Glutamatergic neuron (in vitro differentiated cells): ENCODE measurements around the gene UBE2Q1. TPM values are rescaled to one million over a fixed set of nuclear protein-coding genes. Genes with fewer than 3 reads are reported as not detected.

Source experiments
- DNase-seq: peaks from one replicate; pipeline ENCODE4 v3.0.0; 2022
- H3K27ac Mint-ChIP-seq: one replicate; pipeline ENCODE4 v1.8.0; 2020; ENCODE audit warnings: mild to moderate bottlenecking, mixed read lengths, inconsistent platforms; ENCODE audit not compliant: unreplicated experiment
- H3K27me3 Mint-ChIP-seq: one replicate; pipeline ENCODE4 v1.8.0; 2020; ENCODE audit warnings: mild to moderate bottlenecking, moderate library complexity, mixed read lengths, inconsistent platforms; ENCODE audit not compliant: unreplicated experiment
- H3K36me3 Mint-ChIP-seq: one replicate; pipeline ENCODE4 v1.8.0; 2020; ENCODE audit warnings: mild to moderate bottlenecking, mixed read lengths, inconsistent platforms; ENCODE audit not compliant: unreplicated experiment
- H3K4me1 Mint-ChIP-seq: one replicate; pipeline ENCODE4 v1.8.0; 2020; ENCODE audit warnings: mild to moderate bottlenecking, low read depth, mixed read lengths, inconsistent platforms; ENCODE audit not compliant: unreplicated experiment
- H3K4me3 Mint-ChIP-seq: one replicate; pipeline ENCODE4 v1.8.0; 2020; ENCODE audit warnings: mild to moderate bottlenecking, mixed read lengths, inconsistent platforms; ENCODE audit not compliant: unreplicated experiment
- H3K9me3 Mint-ChIP-seq: one replicate; pipeline ENCODE4 v1.8.0; 2020; ENCODE audit warnings: mild to moderate bottlenecking, moderate library complexity, mixed read lengths, inconsistent platforms; ENCODE audit not compliant: unreplicated experiment
- CTCF ChIP-seq: fragments of 200-600 bp; sonication (generic); IDR thresholded peaks from one replicate; pipeline ENCODE4 v1.5.0; 2021; ENCODE audit not compliant: partially characterized antibody, unreplicated experiment
- total RNA-seq: library from RNA; stranded (reverse); fragmentation: NEBNext Ultra II Directional; extraction: Animal tissue kit (Norgen Biotek cat#: 25700); gene quantifications from one replicate; pipeline ENCODE4 v1.2.1, GENCODE V29; 2021; ENCODE audit not compliant: unreplicated experiment

Gene UBE2Q1
- total RNA-seq, 1 donor from 2014 or later, result 80.5 TPM

- H3K4me3 Mint-ChIP-seq, result peak overlapping the region; percentile 16
- no peaks in the 10 kb centered on the region for H3K36me3 Mint-ChIP-seq
- H3K27me3 Mint-ChIP-seq, result peaks cover 12% of the 10 kb centered on the region
- TF ChIP-seq CTCF, result no peak
- H3K27ac Mint-ChIP-seq, result no peak overlapping the region
- H3K9me3 Mint-ChIP-seq, result peaks cover 4% of the 10 kb centered on the region
- no peak for DNase-seq
- H3K4me1 Mint-ChIP-seq, result peaks cover 15% of the 10 kb centered on the region
These were observed 5.1 kb downstream of the UBE2Q1 start for GRCh38 chr1:154553056-154554030.

DNA sequence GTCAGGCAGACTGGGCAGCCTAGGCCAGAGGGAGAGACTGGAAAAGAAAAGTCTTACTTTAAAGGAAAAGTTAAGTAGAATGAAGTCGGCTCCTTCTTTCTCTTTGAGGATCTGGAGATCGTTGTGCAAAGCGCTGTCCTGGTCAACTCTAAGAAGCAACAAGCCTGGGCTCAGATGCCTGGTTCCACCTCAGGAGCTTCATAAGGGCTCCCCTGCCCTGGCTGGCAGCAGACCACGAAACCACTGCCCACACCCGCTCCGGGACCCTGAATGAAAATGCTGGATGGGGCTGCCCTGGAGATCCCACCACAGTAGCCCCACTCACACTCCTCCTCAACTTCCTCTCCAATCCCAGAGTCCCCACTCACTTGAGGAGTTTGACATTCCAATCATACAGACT, 6.4 kb downstream of the UBE2Q1 start:
- no peaks in the 10 kb centered on the region for H3K9me3 Mint-ChIP-seq
- H3K27ac Mint-ChIP-seq, result no peak overlapping the region
- no peak for TF ChIP-seq CTCF
- no peak overlapping the region for H3K4me3 Mint-ChIP-seq
- no peaks in the 10 kb centered on the region for H3K36me3 Mint-ChIP-seq
- H3K27me3 Mint-ChIP-seq, result peaks cover 6% of the 10 kb centered on the region
- peaks cover 11% of the 10 kb centered on the region for H3K4me1 Mint-ChIP-seq
- no peak for DNase-seq

GRCh38 chr1:154551474-154551873, 7.0 kb downstream of the UBE2Q1 start:
- TF ChIP-seq CTCF, result no peak
- Mint-ChIP-seq H3K4me1 (peaks cover 8% of the 10 kb centered on the region), H3K27me3 (peaks cover 5% of the 10 kb centered on the region), H3K36me3 (no peaks in the 10 kb centered on the region), H3K4me3 (no peak overlapping the region), H3K9me3 (no peaks in the 10 kb centered on the region), H3K27ac (no peak overlapping the region)
- DNase-seq, result no peak

- no peak for TF ChIP-seq CTCF
- H3K9me3 Mint-ChIP-seq, result no peaks in the 10 kb centered on the region
- peaks cover 2% of the 10 kb centered on the region for H3K4me1 Mint-ChIP-seq
These were observed 7.8 kb downstream of the UBE2Q1 start for GRCh38 chr1:154550657-154551056.

GRCh38 chr1:154550070-154550469, 8.4 kb downstream of the UBE2Q1 start:
- no peak for TF ChIP-seq CTCF
- H3K4me3 Mint-ChIP-seq, result no peak overlapping the region
- H3K27ac Mint-ChIP-seq, result no peak overlapping the region
- peaks cover 1% of the 10 kb centered on the region for H3K4me1 Mint-ChIP-seq
- H3K36me3 Mint-ChIP-seq, result no peaks in the 10 kb centered on the region
- H3K9me3 Mint-ChIP-seq, result no peaks in the 10 kb centered on the region
- peaks cover 2% of the 10 kb centered on the region for H3K27me3 Mint-ChIP-seq
- DNase-seq, result no peak

More at GRCh38 chr1:154550657-154551056, 7.8 kb downstream of the UBE2Q1 start:
- no peak overlapping the region for H3K27ac Mint-ChIP-seq
- H3K4me3 Mint-ChIP-seq, result no peak overlapping the region
- no peak for DNase-seq
- no peaks in the 10 kb centered on the region for H3K36me3 Mint-ChIP-seq
- H3K27me3 Mint-ChIP-seq, result peaks cover 2% of the 10 kb centered on the region
